ENCODE data around the gene PRKN.
"Not testable (repeated sequence)": the region's sequence is repeated elsewhere in the genome, so short reads cannot be mapped to it uniquely, and the experiment has no call there.

PRKN gene

DNA sequence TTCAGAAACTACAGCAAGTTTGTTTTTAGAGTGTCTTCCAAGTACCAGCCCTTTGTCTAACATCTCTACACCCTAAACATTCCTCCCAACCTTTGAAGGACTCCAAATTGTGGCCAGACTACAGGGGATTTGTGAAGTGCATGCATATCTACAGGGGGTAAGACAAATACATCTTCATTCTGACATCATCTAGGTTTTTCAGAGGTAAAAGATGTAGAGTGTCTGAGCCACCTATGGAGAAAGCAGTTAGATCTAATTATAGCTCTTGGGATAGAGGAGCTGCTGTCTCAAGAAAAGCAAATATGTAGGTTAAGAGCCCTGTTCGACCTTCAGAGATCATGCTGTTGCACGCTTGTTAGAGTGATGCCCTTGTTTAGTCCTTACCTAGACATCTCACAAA lies 836.0 kb downstream of the PRKN start:
- no peak for DNase-seq (ENCODE audit: low spot score)
- in situ Hi-C loops (cut with MboI; ENCODE audit: low sequenced_read_pairs, unreplicated experiment) = no loop called here
- TF ChIP-seq, protein P1, sequence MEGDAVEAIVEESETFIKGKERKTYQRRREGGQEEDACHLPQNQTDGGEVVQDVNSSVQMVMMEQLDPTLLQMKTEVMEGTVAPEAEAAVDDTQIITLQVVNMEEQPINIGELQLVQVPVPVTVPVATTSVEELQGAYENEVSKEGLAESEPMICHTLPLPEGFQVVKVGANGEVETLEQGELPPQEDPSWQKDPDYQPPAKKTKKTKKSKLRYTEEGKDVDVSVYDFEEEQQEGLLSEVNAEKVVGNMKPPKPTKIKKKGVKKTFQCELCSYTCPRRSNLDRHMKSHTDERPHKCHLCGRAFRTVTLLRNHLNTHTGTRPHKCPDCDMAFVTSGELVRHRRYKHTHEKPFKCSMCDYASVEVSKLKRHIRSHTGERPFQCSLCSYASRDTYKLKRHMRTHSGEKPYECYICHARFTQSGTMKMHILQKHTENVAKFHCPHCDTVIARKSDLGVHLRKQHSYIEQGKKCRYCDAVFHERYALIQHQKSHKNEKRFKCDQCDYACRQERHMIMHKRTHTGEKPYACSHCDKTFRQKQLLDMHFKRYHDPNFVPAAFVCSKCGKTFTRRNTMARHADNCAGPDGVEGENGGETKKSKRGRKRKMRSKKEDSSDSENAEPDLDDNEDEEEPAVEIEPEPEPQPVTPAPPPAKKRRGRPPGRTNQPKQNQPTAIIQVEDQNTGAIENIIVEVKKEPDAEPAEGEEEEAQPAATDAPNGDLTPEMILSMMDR (IDR thresholded peaks at IDR 0.05; ENCODE audit: borderline replicate concordance, control extremely low read depth, extremely low read depth, insufficient read depth, missing control alignments) = no peak

DNA sequence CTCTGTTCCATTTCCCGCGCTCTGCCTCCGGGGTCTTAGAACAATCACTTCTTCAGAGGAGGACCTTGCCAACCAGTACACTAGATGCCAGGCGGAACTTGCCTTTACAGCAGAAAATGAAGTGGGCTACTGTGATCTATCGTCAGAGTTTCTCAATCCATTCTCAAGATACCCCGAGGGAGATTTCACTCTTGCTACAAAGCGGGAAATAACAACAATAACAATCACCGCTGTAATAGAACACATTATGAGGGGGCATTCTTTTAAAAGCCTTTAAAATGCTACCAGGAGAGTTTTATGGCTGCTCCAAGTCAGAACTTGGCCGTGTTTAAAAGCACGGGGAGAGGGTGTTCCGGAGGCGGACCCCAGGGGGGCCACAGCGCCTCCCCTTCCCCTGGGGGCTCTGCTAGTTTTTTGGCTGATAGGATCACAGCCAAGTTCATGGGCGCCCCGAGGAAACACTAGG lies 836.7 kb downstream of the PRKN start:
- in situ Hi-C loops (cut with MboI; ENCODE audit: low sequenced_read_pairs, unreplicated experiment) = no loop called here
- TF ChIP-seq, protein P1 (IDR thresholded peaks at IDR 0.05; ENCODE audit: borderline replicate concordance, control extremely low read depth, extremely low read depth, insufficient read depth, missing control alignments) = no peak
- DNase-seq (ENCODE audit: low spot score) = no peak

DNA sequence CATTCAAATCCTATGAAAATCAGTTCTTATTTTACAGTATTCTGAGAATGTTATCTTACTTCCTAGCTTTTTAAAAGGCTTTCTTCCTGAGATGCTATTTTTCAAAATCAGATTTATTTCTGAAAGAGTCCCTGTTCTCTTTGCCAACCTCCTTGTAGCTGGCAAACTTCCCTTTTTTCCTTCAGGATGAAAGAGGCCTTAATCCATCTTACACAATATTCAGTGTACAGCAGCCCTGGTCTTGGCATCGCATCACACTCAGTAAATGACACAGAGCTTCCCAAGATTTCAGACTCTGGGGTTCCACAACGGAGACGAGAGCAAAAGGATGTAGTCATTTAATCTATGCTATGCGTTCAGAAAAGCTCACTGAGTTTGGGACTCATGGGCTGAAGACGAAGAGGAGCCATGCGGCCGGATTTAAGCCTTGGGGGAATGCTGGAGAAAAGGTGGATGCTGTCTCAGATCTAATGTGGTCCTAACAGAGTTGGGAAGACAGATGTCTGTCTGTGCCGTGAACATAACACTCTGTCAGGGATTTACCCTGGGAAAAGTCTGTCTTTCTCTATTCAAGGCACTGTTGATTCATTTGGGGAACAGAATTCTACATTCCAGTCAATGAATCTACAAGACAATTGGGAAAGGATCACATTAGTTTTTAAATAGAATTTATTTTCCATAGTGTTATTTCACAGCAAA lies 837.3 kb downstream of the PRKN start:
- in situ Hi-C loops (cut with MboI; ENCODE audit: low sequenced_read_pairs, unreplicated experiment) = no loop called here
- TF ChIP-seq, protein P1 (IDR thresholded peaks at IDR 0.05; ENCODE audit: borderline replicate concordance, control extremely low read depth, extremely low read depth, insufficient read depth, missing control alignments) = no peak
- DNase-seq (ENCODE audit: low spot score) = no peak

DNA sequence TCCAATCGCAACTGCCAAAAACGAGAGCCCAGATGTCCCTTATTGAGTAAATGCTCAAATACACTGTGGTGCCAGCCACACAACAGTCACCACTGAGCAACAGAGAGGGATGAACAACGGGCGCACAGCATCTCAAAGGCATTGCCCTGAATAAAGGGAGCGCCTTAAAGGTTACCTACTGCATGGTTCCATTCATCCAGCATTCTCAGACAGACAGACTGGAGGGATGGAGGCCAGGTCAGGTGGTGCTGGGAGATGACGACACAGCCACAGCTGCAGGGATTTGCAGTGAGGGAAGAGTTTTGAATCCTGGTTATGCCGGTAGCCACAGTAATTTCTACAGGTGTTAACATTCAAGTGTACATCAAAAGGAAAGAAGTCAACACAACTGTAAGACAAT lies 838.2 kb downstream of the PRKN start:
- in situ Hi-C loops (cut with MboI; ENCODE audit: low sequenced_read_pairs, unreplicated experiment) = no loop called here
- no peak for DNase-seq (ENCODE audit: low spot score)
- TF ChIP-seq, protein P1 (IDR thresholded peaks at IDR 0.05; ENCODE audit: borderline replicate concordance, control extremely low read depth, extremely low read depth, insufficient read depth, missing control alignments) = no peak

DNA sequence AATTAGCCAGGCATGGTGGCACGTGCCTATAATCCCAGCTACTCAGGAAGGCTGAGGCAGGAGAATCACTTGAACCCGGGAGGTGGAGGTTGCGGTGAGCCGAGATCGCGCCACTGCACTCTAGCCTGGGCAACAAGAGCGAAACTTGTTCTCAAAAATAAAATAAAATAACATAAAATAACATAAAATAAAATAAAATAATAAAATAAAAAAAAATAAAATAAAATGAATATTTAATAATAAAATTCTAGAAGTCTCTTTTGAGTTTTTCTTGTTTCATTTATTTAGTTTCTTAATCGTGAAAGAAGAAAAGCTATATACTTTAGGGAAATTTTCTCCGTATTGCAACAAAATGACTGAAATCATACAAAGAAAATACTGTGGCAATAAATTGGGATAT lies 841.0 kb downstream of the PRKN start:
- DNase-seq (ENCODE audit: low spot score); in situ Hi-C loops (cut with MboI; ENCODE audit: low sequenced_read_pairs, unreplicated experiment): not testable (repeated sequence)

DNA sequence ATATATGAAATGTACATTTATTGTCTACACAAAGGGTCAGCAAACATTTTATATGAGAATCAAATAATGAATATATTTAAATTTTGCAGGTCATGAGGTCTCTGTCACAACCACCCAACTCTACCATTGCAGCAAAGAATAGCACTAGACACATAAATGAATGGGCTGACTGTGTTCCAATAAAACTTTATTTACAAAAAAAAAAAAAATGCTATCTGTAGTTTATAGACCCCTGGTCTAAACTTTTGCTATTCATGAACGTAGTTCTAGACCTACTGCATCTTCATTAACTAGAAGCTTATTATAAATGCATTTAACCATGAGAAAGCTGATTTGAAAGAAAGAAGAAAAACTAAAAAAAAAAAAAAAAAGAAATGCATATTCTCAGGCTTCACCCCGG lies 842.8 kb downstream of the PRKN start:
- in situ Hi-C loops (cut with MboI; ENCODE audit: low sequenced_read_pairs, unreplicated experiment) = no loop called here
- TF ChIP-seq, protein P1 (IDR thresholded peaks at IDR 0.05; ENCODE audit: borderline replicate concordance, control extremely low read depth, extremely low read depth, insufficient read depth, missing control alignments) = no peak
- no peak for DNase-seq (ENCODE audit: low spot score)

DNA sequence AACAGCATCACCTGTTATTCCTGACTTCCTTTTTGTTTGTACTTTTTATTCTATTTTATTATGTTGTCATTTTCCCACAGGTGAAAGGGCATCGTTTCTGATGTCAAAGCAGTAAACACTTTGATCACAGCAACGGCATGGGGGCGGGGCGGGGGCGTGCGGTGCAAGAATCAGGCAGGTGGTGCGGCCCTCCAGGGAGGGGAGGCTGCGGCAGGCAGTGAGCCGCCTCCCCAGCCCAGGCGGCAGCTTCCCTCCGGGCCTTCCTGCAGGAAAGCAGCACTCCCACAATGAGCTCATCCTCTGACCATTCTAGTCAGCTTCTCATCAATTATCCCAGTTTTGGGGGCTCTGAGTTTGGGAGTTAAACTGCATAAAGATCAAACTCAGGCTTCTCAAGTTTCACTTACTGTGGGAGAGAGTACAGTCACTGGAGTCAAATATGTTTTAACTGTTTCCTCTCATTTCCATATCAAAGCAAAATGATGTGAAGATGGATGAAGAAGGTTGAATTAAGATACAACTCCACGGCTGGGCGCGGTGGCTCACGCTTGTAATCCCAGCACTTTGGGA lies 845.3 kb downstream of the PRKN start:
- no peak for DNase-seq (ENCODE audit: low spot score)
- TF ChIP-seq, protein P1 (IDR thresholded peaks at IDR 0.05; ENCODE audit: borderline replicate concordance, control extremely low read depth, extremely low read depth, insufficient read depth, missing control alignments) = no peak
- in situ Hi-C loops (cut with MboI; ENCODE audit: low sequenced_read_pairs, unreplicated experiment) = no loop called here

Data from GM13976 (cell line).